GM23248 (cell line): Measurements from ENCODE around the gene MYH14.

Experiments used
- EZH2 ChIP-seq: fragments of 200-600 bp; sonication (generic); IDR thresholded peaks from 2 replicates; pipeline ENCODE4 v1.6.1; 2018; ENCODE audit warnings: antibody characterized with exemption, mild to moderate bottlenecking; ENCODE audit not compliant: insufficient read depth, poor library complexity, severe bottlenecking
- EZH2phosphoT487 ChIP-seq: fragments of 200-600 bp; sonication (generic); IDR thresholded peaks from 2 replicates; pipeline ENCODE4 v1.6.1; 2018; ENCODE audit warnings: antibody characterized with exemption, moderate library complexity, mild to moderate bottlenecking, low read depth; ENCODE audit not compliant: insufficient read depth

GRCh38 chr19:50318438-50318837 is 115.0 kb downstream of the MYH14 start:
- TF ChIP-seq EZH2 (no peak), EZH2phosphoT487 (no peak)
